RPMI7951 (cell line): ENCODE results near the gene UBE2Q2. TPM values are rescaled to one million over a fixed set of nuclear protein-coding genes. Genes with fewer than 3 reads are reported as not detected.
A peak's percentile ranks its signal among the peaks of the same experiment; 100 is the strongest.
"Not testable (repeated sequence)": the region's sequence is repeated elsewhere in the genome, so short reads cannot be mapped to it uniquely, and the experiment has no call there.

Source experiments
- DNase-seq: peaks from one replicate; pipeline ENCODE4 v3.0.0-alpha.2; 2012; ENCODE audit warnings: low read depth
- total RNA-seq: library from RNA; depleted of rRNA; stranded (reverse); fragments of >200 nt; shearing (Covaris generic); gene quantifications from 2 replicates; pipeline ENCODE4 v1.2.3, GENCODE V29; 2014; rRNA removed

The UBE2Q2 gene
- 74.8 and 86.9 TPM in 2 replicates for total RNA-seq

DNA sequence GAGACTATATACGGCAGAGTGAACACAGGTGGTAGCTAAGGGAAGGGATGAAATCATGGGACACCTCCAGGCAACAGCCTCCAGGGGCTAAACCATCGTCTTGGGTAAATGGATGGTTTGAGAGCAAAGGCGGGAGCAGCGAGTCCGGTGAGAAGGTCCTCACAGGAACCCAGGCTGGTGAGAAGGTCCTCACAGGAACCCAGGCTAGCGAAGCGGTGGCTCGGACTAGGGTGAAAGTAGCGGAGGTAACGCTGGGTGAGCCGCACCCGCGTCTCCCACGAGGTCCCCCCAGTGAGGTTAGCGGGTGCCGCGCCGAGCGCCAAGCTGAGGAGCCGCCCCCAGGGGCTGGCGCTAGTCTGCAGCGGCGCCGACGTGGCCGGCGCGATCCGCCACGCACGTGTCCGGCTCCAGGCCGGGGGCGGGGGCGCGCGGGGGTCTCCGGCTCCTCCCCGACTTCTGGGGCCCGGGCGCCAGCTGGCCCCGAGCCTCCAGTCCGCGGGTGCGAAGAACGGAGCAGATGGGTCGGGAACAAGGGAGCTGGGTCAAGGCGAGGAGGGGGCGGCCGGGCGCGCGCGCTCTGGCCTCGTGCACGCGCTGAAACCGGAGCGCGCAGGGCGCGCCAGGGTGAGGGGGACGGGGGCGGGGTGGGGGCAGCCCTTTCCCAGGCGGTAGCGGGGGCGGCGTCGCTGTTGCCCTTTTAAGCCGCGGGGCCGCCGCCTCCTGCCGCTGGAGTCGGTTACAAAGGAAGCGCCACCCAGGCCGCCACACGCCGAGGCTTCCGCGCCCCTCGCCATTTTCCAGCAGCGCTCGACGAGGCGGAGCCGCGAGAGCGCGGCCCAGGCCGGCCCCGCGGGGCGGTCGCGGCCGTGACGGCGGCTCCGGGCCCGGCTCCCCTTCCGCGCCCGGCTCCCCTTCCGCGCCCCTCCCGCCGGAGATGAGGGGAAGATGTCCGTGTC is at the start of gene UBE2Q2:
UBE2Q2 (plus strand) TSS at position 726 of the 956 bp plus-strand sequence; CDS start at position 946, 220 bp downstream.
- peak; percentile 79 for DNase-seq

DNA sequence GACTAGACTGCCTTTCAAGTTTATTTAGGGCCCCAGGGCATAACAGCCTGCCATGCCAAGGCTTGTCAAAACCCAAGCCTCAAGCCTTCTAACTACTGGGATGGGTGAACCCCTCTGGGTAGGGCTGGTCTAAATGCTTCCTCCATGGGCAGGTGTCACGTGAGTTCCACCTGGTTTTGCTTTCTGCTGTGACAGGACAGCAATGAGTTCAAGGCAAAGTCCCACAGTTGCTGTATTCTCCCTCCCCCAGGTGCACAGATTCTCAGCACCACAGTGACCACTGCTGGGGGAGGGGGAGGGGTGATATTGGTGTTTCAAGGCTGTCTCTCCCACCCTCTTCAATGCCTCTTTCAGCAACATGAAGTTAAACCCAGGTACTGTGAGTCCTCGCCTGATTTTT is 46.9 kb upstream of the UBE2Q2 start:
- DNase-seq, result no peak

DNA sequence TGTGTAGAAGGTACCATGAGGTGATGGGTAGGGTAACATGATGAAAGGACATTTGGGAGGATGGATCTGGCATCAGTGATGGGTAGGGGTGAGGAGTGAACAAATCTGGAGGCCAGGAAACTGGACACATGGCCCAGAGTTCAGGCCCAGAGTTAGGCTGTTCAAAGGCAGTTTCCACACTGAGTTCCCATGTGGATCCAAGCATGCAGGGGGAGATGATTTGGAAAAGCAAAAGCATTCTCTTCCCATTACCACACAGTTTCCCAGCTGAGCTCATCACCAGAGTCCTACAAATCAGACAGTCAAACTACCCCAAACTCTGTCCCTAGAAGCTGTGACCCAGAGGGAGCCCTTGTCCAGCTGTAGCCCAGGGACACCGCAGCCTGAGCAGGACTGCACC is 46.1 kb upstream of the UBE2Q2 start:
- not testable (repeated sequence) for DNase-seq

DNA sequence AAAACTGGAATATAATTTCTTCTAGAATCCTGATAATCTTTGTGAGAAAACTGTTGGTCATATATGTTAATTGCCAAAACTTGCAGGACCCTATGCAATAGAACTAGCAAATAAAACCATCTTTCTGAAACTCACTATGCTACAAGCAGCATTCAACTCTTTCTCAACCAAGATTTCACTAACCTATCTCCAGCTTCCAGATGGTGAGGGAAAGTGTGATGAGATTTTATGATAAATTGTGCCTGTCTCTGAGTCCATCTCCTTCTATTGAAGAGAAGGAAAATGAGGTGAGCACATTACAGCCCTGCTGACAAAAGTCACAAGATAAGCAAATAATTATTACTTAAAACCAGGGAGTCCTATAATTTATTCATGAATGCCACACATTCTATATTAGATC is 44.1 kb upstream of the UBE2Q2 start:
- no peak for DNase-seq

DNA sequence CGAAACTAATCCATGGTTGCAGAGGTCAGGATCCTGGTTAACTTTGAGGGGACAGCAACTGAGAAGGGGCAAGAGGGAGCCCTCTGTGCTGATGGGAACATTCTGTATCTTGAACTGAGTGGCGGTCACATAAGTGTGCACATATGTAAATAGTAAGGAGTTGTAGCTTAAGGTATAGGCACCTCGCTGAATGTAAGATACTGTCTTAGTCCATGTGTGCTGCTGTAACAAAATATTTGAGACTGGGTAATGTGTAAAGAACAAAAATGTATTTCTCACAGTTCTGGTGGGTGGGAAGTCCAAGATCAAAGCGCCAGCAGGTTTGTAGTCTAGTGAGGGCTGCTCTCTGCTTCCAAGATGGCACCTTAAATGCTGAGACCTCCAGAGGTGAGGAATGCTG is 42.8 kb upstream of the UBE2Q2 start:
- DNase-seq, result not testable (repeated sequence)

DNA sequence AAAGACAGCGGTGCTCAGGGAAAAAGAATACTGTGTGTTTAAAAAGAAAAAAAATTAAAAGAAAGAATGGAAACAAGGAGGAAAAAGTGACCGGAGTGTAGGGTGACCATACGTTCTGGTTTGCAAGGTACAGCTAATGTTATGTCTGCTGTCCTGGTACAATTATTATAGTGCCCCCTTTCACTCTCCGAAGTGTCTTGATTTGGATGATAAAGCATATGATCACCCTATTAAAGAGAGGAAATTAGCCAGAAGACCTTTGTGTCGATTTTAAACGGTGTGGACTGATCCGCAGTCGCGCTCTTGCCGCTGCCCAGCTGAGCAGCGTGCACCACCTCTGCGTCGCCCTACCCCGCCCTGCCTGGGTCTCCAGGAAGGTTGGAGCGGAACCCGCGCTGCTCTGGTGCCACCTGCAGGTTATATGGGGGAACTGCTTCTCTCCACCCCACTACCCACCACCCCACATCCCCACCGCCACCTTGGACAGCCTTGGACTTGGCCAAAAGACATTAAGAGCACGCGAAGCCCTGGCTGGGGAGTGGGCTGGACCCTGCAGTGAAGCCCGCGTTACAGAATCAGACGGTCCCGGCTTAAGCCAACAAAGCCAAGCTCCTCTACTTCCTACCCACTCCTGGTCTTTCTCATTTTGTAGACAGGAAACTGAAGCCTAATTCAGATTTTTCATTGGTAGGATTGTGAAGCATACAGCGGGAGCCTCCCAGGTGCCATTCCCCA is 41.2 kb upstream of the UBE2Q2 start:
- peak; percentile 70 for DNase-seq

DNA sequence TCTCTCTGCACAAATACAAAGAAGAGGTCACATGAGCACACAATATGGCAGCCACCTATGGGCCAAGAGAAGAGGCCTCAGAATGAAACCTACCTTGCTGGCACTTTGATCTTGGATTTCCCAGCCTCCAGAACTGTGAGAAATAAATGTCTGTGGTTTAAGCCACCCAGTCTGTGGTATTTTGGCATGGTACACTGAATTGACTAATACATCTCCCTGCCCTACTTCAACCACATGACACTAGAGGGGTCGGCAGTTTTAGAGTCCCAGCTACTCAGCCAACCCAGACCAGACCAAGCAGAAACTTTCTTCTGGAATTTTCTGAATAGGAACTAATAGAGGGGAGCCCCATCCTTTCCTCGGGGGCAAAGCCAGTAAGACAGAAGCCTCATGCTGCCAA is 35.8 kb upstream of the UBE2Q2 start:
- DNase-seq, result peak; percentile 35

DNA sequence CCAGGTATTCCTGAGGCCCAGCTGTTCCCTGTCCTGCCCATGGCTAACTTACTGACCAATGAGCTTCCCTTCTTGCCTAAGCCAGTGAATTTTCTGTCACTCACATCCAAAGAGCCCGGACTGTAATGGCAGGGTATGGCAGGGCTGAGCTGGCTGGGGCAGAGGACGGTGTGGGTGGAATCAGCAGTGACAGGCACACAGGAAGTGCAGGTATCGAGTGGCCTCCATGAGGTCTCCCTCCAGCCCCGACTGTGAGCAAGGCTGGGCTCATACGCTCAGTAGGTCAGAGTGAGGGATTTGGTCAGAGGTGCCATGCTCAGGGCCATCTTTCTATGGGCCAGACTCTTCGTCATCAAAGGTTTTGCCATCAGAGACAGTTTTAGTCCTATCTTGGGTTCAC is 35.2 kb upstream of the UBE2Q2 start:
- not testable (repeated sequence) for DNase-seq

DNA sequence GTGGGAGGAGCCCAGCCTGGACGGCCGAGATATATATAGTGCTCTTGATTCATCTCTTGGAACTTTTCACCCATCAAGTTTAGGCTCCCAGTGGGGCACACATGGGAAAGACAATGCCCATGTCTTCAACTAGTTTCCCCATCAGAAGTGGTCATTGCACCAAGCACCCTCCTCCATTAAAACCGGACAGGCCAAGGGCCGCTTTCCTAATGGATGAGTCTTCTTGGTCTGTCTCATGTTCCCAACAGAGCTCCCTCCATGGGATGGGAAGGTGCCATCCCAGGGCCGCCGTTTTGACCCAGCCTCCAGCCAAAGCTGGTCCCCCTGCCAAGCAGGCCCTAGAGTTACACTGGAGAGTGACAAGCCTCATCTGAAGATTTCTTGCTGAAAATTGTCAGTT is 34.7 kb upstream of the UBE2Q2 start:
- no peak for DNase-seq

DNA sequence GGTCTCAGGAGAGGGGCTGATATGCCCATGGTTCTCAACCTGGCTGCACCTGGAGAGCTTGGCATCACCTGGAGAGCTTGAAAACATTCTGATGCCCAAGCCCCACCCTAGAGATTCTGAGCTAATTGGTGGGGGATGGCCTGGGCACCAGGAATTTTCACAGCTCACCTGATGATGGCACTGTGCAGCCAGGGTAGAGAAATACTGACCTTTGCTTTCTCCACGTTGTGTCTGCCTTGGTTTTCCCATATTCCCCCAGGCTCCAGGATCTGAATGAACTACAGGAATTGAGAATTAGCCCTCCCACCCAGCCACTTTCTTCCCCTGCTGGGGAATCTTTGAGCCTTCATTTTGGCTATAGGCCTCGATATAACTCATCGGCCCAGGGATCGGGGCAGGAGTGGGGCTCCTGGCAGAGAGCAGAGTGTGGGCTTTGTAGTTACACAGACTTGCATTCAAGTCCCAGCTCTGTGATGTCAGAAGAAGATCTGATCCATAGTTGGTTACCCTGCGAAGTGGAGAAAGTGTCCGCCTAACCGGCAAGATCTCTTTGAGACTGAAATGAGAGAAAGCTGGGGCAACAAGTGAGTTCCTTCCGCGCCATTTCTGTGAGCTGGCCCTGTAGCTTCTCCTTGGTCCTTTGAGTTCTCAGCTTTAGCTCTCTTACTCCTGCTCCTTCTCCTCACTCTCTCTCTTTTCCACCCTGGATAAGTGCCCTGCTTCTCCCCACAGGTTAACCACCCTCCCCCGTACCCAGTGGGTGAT is 33.1 kb upstream of the UBE2Q2 start:
- peak; percentile 55 for DNase-seq

DNA sequence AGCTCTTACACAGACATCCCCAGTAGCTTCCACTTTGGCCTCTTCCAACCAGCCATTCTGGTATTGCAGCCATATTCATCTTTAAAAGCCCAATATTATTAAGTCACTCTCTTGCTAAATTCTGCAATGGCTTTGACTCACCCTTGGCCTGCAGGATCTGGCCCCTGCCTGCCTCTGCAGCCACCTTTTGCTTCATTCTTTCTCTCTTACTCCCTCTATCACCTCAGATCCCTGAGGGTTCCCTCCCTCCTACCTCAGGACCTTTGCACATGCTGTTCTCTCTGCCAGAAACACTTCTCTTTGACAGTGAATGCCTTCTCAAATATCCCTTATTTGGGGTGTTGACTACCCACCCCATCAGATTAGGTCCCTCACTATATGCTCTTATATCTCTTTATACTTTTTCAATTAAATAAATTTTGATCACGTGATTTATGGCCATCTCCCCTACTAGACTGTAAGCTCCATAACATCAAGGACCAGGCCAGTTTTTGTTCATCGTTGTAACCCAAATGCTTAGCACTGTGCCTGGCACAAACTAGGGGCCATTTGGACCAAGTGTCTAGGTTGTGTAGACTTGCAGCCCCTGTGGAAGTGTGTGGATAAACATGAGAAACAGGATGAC is 32.3 kb upstream of the UBE2Q2 start:
- no peak for DNase-seq

DNA sequence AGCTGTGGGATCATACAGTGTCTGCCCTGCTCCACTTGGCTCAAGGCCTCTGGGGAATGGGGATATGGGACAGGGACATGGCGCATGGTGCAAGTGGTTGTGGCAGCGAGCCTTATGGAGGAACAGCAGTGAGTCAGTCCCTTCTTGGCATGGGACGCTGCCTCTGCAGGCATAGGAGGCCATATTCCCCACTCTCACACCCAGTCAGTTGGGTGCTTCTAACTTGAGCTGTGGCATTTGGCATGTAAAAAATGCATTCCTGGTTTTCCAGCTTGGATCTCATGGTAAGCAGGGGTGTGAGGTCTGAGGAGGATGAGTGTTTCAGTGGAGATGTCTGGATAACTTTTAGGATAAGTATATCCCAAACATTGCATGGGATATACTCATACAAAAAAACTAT is 31.6 kb upstream of the UBE2Q2 start:
- DNase-seq, result peak; percentile 20

DNA sequence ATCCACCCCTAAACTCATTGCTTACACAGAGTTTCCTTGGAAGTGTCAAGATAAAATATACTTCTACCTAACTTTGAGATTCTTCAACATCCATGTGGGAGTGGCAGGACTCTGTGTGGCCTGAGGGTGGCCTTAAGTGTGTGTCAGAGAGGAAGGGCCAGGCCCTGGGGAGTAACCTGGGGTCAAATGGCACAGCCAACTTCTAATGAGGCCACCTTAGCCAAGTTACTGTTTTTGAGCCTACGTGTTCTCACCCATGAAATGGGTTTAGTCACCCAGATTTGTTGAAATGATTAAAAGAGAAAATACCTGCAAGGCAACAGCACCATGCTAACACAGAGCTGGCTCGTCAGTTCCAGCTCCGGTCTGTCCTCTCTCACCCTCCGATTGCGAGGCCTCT is 28.5 kb upstream of the UBE2Q2 start:
- no peak for DNase-seq

DNA sequence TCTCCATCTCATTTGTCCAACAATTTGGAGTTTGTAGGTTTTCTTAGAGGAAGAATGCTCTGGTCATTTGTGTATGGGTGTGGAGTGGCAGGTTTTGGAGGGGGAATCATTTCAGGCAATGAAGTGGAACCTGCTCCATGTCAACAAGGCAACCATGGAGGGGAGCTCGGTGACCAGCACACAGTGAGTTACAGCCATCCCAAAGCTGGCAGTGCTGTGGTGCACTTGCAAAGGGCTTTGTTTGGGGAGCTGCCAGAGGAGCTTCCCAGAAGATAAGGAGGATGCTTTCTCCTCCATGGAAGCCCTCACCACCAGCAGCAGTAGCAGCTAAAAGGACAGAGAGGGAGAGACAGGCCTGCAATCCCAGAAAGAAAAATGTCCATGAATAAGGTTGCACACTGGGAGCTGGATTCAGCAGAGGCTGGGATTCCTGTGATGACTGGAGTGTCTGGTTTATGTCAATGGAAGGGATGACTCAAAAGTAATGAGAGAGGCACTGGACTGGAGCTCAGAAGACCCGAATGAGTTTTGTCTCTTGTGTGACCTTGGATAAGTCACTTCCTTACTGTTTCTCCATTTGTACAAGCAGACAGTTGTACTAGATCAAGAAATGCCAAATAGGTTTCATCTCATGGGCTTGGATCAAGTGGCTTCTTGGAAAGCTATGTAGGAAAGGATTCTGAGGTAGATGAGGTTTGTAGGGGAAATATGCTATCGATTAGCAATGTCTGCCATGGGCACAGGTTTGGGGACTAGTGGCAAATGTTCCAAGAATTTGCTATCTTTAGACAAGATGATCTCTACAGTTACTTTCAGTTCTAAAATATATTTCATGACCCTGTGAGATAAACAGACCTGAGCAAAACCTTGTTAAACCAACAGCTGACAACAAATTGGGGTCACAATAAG is 27.2 kb upstream of the UBE2Q2 start:
- peak; percentile 11 for DNase-seq

DNA sequence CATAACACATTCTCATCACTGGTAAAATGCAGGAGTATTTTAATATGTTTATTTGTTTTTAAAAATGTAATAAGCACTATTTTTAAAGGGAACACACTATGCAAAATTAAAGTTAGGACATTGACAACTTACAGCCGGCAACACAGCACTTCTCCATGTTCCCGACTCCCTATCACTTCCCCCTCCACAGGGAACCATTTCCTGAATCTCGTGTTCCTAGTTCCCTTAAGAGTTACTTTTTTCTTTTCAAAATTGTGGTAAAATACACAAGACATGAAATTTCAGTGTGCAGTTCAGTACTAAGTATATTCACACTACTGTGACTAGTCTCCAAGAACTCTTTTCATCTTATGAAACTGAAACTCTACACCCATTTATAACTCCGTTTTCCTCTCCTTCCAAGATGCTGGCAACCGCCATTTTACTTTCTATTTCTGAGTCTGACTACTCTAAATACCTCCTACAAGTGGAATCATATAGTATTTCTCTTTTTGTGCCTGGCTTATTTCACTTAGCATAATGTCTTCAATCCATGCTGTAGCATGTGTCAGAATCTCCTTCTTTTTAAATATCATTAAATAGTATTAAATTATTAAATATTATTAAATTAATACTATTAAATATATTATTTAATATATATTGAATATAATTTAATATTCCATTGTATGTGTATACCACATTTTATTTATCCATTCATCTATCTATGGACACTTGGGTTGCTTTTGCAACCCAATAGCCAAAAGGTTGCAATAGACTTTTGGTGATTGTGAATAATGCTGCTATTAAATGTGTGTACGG is 25.9 kb upstream of the UBE2Q2 start:
- peak; percentile 64 for DNase-seq

DNA sequence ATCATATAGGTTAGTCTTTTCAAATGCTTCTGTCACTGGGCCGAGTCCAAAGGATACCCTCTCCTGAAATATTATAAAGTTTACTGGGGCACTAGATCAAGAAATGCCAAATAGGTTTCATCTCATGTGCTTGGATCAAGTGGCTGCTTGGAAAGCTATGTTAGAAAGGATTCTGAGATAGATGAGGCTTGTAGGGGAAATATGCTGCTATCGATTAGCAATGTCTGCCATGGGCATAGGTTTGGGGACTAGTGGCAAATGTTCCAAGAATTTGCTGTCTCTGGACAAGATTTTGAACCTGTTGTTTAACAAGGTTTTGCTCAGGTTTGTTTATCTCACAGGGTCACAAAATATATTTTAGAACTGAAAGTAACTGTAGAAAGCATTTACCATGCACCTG is 23.0 kb upstream of the UBE2Q2 start:
- DNase-seq, result no peak

DNA sequence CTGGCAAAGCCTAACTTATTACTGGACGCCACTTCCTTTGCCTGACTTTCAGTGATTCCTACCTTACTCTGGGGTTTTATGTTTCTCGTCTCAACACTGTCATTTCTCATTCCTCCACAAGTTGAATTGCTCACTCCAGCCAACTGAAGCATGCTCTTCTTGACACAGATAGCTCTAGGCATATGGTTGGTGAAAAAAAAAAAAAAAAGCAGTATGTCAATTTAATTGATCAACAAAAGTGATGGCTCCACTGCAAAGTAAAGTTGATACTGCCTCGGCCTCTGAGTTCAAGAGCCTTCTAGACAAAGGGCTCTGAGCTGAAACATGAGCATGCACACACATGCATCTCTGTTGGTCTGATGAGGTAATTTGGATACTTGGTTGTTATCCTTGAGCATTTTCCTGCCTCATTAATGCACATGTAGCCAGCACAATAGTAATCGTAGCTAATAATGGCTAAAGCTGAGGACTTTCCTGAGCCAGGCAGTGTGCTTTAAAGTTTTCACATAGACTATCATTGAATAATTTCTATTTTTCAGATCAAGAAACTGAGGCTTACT is 21.4 kb upstream of the UBE2Q2 start:
- no peak for DNase-seq

DNA sequence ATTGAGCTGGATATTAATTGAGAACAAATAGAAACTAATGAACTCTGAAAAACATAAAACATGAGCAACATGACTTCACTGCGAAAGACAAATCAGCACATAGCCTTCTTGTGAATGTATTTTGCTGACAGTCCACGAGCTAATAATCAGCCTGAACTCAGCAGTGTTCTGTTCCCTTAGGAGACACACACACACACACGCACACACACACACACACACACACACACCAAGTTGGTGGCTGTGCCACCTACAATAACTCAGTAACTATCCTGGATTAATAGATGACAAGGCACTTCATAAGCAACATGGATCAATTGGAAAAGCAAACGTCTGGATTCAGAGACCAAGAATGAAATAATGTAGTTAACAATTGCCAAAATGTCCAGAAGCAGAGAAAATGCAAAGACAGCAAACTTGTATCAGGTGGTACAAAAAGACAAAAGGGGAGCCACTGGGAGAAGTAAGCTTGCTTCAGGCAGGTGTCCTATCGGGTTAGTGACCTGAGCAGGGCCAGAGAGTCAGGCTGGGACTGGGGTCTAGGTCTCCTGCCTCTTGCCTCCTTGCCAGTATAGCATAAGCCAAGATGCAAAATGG is 20.5 kb upstream of the UBE2Q2 start:
- DNase-seq, result no peak
